HG02588 (cell line): ENCODE measurements around the gene METRNL.
"Not testable (repeated sequence)": the region's sequence is repeated elsewhere in the genome, so short reads cannot be mapped to it uniquely, and the experiment has no call there.

Source experiments
- ATAC-seq: cut with Tn5 transposase; IDR thresholded peaks from one replicate; pipeline ENCODE4 v1.9.1; 2021; ENCODE audit warnings: mild to moderate bottlenecking, moderate library complexity; ENCODE audit not compliant: unreplicated experiment

The METRNL gene

GRCh38 chr17:83065660-83066542 is 13.5 kb upstream of the METRNL start:
- ATAC-seq = no peak

GRCh38 chr17:83066543-83066890 is 12.9 kb upstream of the METRNL start:
- not testable (repeated sequence) for ATAC-seq

DNA sequence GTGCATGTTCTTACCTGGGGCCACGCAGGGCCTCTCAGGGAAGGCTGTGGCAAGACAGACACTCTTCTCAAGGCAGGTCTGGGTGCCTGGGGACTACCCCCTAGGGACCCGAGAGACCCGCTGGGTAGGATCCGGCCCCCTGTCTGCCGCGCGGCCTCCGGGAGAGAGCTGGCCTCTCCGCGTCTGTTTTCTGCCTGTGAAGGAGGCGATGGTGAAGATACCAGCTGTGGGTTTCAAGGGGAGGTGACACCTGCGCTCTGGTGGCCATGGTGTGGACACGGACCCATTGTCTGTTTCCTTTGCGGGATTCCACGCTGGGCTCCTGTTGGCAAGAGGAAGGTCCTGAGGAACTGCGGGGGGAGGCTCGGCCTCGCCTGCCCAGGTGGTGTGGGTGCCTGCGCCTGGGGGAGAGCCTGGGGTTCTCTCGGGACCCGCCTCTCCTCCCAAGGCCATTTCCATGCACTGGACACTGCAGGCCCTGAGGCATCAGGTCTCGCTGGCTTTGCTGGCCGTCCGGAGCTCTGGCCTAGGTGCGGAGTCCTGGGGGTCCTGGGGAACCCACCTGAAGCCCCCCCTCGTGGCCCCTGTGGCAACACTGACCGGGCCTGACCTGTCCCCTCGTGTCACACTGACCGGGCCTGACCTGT is 12.2 kb upstream of the METRNL start:
- no peak for ATAC-seq

DNA sequence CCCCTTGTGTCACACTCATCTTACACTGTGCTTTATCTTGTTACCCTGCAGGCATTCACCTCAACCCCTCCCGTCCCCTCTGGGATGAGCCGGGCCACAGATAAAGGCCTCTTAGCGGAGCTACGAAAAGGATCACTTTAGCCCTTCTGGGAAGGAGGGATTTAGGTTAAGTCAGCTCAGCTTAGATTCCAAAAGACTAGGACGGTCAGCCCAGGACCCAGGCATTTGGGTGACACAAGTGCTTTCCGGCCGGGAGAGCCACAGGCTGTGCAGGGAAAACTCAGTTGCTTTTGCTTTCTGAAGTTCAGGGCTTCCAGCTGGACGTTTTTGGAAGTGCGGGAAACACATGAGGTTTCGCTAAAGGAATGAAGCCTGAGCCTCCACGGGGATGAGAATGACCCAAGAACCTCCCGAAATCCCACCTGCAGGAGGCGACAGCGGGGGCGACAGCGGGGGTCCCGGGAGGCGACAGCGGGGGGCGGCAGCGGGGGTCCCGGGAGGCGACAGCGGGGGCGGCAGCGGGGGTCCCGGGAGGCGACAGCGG is 11.6 kb upstream of the METRNL start:
- ATAC-seq = no peak

- ATAC-seq = no peak
These were observed 10.5 kb upstream of the METRNL start for GRCh38 chr17:83068641-83069570.

- ATAC-seq = no peak
These were observed 9.9 kb upstream of the METRNL start for GRCh38 chr17:83069571-83069906.

DNA sequence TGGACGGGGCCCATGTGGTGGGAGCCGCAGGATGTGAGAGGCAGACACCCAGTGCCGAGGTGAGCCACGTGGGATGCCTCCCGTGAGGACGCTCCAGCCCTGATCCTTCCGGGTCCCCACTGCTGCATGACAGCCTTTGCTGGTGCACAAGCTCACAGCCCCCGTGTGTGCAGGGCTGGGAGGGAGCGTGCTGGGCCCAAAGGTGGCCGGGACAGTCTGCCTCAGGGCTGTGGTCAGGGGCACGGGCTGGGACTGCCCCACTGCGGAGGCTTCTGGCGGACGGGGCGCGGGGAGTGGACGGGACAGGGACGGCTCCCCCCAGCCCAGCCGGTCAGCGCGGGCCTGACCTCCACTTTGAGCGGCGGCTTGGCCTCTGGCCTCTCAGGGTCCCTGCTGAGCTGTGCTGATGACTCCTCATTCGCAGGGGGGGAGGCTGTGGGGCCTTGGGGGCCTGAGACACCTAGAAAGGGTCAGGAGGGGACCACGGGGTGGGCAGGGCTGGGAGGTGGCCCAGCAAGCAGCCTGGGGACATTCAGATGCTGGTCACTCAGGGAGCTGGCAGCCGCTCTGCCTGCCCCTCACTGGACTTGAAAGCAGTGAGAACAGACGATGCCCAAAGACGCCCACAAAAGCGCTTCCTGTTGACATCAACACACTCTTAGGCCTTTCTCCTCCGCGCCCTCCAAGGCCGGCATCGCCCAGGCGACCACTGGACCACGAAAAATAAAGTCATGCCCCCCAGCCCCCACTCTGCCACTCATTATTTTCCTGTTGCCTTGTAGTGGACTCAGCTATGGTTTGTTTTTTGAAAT is 9.3 kb upstream of the METRNL start:
- no peak for ATAC-seq

GRCh38 chr17:83070800-83071341 is 8.5 kb upstream of the METRNL start:
- no peak for ATAC-seq

GRCh38 chr17:83071365-83071764 is 8.0 kb upstream of the METRNL start:
- no peak for ATAC-seq

DNA sequence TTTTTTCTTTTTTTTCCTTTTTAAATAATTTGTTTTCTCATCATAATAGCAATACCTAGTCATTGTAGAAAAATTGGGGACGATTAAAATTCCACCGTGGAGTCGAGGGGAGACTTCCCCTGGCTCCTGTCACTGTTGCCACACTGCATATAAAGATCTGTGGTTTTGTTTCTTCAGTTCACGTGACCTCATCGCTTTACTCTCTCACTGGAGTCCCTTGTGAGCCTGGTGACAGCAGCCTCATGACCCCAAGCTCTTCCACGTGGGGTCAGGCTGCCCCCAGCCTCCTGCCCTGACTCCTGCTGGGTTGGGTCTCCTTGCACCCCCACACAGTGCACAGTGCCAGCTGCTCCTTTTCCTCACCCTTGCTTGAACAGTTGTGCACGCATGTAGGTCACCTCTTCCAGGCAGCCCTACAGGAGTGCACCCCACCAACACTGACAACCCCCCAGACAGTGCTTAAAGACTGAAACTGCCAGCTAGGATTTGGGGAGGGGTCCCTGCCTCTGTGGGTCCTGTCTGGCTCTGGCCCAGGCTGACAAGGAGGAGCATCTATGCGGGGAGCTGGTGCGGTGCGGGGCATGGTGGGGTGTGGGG is 7.3 kb upstream of the METRNL start:
- no peak for ATAC-seq

- ATAC-seq = no peak
These were observed 6.6 kb upstream of the METRNL start for GRCh38 chr17:83072600-83073358.

DNA sequence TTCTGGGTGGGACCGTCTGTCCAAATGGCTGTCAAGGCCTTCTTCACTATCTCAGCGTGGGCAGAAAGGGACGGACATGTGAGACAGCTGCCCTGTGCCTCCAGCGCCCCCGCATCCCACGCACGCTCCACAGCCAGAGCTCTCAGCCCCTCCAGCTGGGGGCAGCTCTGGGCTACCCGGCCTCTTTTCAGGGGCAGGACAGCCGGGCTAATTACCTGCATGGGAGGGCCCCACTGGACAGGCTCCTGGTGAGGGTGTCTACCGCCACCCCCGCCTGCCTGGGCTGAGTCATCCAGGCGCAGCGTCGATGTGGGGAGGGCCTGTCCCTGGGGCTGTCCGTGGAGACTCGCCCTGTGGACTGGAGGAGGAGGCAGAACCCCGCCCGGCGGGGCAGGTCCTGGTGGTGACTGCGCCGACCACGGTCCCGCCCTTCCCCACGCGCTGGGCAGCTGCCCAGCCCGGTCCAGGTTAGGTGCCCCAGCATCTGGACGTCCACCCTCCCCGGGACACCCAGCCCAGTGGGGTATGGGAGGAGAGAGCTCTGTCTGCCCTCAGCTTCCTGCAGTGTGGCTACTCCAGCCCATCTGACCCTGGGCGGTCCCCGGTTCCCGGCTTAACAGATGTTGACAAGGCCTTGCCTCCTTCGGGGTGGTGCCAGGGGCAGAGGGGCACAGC is 5.9 kb upstream of the METRNL start:
- ATAC-seq = no peak

DNA sequence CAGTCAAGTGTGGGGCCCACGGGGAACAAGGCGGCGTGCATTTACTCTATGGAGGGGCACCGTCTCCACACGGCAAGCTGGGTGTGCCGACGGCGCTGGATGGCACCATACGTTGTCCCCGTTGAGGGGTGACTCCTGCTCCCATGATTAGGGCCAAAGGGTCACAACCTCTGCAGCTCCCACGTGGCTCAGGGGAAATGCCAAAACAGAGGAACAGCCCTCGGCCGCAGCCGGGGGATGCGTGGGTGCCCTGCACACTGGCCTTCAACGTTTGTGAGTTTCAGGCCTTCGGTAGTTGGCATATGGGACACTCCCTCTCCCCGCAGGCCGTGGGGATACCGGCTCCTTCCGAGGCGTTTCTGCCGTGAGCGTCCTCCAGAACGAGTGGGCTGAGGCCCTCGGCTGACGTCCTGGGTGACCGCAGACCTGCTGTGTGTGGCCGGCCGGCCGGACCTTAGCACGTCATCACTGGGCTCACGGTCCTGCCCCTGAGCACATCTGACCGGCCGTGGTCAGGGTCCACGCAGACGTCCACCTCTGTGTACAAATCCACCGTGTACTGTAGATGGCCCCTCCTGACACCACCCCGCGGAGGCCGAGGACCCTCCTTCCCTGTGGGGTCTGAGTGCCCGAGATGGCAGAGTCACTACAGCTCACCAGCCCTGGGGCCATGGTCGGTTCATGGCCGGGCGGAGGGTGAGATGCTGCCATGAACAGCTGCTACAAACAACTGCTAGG is 4.8 kb upstream of the METRNL start:
- no peak for ATAC-seq

GRCh38 chr17:83075270-83075880 is 4.0 kb upstream of the METRNL start:
- ATAC-seq = no peak

DNA sequence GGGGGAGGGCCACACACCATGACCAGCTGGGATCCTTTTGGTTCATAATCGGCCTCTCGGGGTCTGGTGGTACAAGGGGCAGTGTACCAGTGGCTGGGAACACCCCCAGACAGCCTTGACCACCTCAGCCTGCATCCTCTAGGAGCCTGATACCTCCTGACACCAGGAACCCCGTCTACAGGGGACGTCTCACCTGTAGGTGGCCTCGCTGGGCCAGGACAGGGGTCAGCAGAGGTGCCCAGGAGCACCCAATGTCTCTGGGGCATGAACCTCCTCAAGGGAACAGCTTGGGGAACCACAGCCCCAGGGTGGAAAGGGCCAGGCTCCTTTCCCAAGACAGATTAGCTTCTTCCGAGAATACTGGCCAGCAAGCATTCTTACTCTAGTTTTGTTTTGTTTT is 2.5 kb upstream of the METRNL start:
- no peak for ATAC-seq

- no peak for ATAC-seq
These were observed 2.0 kb upstream of the METRNL start for GRCh38 chr17:83077411-83077810.

DNA sequence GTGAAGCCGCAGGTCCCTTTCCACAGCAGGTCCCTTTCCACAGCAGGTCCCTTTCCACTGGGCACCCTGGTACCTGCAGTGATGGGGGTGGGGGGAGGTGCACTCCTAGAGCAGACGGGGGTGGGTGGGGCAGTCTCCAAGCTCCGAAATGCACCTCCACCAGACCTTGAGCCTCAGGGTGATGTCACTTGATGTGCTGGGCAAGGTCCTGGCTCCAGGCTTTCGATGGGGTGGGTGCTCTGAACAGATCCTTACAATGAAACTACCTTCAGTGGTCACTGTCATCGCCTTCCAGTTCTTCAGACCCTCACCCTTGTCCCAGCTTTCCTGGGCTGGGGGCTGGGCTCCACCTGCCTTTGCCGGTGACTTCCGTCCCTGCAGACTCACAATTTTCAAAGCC is 1.5 kb upstream of the METRNL start:
- ATAC-seq = no peak
